Lung (tissue), 12 donors: Measurements from ENCODE around the gene LRP1B. TPM values are rescaled to one million over a fixed set of nuclear protein-coding genes. Genes with fewer than 3 reads are reported as not detected.

Source experiments
- ATAC-seq: fragments of 200-7000 bp; cut with Tn5 transposase; one replicate; pipeline ENCODE4 v1.9.1; 2020; ENCODE audit warnings: moderate number of reproducible peaks; ENCODE audit not compliant: insufficient read depth, low FRiP score
- DNase-seq, 3 donors: peaks; one replicate each; pipeline ENCODE4 v3.0.0-alpha.2; 2013 to 2017
- H3K27ac ChIP-seq, 2 donors: one replicate each; pipeline ENCODE4 v1.5.1; 2013; ENCODE audit warnings: mild to moderate bottlenecking in 2 of 2, moderate library complexity in 2 of 2, control low read depth in 1 of 2, inconsistent platforms in 1 of 2, low read depth in 1 of 2, low read length in 1 of 2
- H3K27me3 ChIP-seq, 3 donors: one replicate each; pipeline ENCODE4 v1.5.1; 2013; ENCODE audit warnings: low read length in 2 of 3; ENCODE audit not compliant: control insufficient read depth in 3 of 3, insufficient read depth in 3 of 3
- H3K36me3 ChIP-seq, 4 donors: one replicate each; pipeline ENCODE4 v1.5.1; 2013; ENCODE audit warnings: low read length in 4 of 4, mild to moderate bottlenecking in 1 of 4, moderate library complexity in 1 of 4; ENCODE audit not compliant: control insufficient read depth in 4 of 4, insufficient read depth in 4 of 4
- H3K4me1 ChIP-seq, 5 donors: one replicate each; pipeline ENCODE4 v1.5.1; 2013; ENCODE audit warnings: low read length in 5 of 5, mild to moderate bottlenecking in 2 of 5, moderate library complexity in 1 of 5; ENCODE audit not compliant: control insufficient read depth in 5 of 5, insufficient read depth in 5 of 5
- H3K4me3 ChIP-seq: one replicate; pipeline ENCODE4 v1.5.1; 2013; ENCODE audit warnings: mild to moderate bottlenecking, control low read depth, moderate library complexity
- H3K9ac ChIP-seq, 2 donors: one replicate each; pipeline ENCODE4 v1.5.1; 2013; ENCODE audit warnings: low read length in 2 of 2, control low read depth in 1 of 2; ENCODE audit not compliant: insufficient read depth in 1 of 2
- H3K9me3 ChIP-seq, 4 donors: one replicate each; pipeline ENCODE4 v1.5.1; 2013; ENCODE audit warnings: low read length in 3 of 4, mild to moderate bottlenecking in 1 of 4, moderate library complexity in 1 of 4; ENCODE audit not compliant: control insufficient read depth in 4 of 4, insufficient read depth in 3 of 4
- CTCF ChIP-seq: IDR thresholded peaks from 2 replicates; pipeline ENCODE4 v1.5.1; 2012; ENCODE audit warnings: mild to moderate bottlenecking; ENCODE audit errors: control extremely low read depth, extremely low read depth
- WGBS, 2 donors: extraction: QIAGEN DNeasy Blood & Tissue Kit; methylation state at CpG; one replicate each; pipeline ENCODE4 v1.1.7; 2013; 5-methylcytosine and 5-hydroxymethylcytosine counted together
- polyA plus RNA-seq, 2 donors: library from polyadenylated mRNA; stranded (reverse); fragments of 200-250 nt; gene quantifications; one replicate each; pipeline ENCODE4 v1.2.1, GENCODE V29; 2013
- total RNA-seq, 2 donors: library from RNA; depleted of rRNA in 1 of 2; stranded (reverse); fragments of >200 nt in 1 of 2; gene quantifications; one replicate each; pipeline ENCODE4 v1.2.1, GENCODE V29; 2014 to 2021
- donor health status: control.
- donor health status: control.
- donor health status: Bipolar disorder and iron deficiency.
- donor health status: healthy.
- donor health status: DM: yes; HTN: yes; CAD: no.

The LRP1B gene
- total and polyA plus RNA-seq, 4 donors: 0.01 to 6.5 (median 0.16) TPM

DNA sequence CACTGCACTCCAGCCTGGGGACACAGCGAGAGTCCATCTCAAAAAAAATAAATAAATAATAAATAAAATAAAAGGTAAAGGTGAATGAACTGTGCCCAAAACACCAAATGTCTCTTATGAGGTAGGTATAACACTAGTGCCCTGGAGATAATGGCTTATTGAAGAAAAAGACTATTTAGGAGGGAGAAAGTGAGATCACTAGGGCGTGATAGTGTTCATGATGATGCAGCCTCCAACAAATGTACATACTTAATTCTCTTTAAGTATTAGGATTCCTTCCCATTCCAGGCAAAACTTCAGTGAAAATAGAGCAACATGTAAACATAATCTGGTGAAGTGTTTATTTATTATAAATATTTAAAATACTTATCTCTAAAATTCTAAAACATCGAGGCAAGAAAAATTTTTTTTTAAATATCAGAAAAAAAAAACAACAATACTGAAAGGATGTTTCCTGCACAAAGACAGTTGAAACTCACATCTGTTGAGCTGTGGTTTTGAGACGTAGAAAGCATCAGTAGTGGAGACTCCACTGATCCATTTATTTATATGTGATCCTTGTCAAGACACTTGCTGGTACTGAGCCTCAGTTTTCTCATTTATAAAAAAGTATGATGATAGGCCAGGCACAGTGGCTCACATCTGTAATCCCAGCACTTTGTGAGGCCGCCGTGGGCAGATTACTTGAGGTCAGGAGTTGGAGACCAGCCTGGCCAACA, 183.3 kb downstream of the LRP1B start:
- Histone ChIP-seq H3K4me3 (no peak overlapping the region), H3K9me3 (no peaks in the 10 kb centered on the region), H3K4me1 (no peaks in the 10 kb centered on the region), H3K27me3 (no peaks in the 10 kb centered on the region), H3K36me3 (no peaks in the 10 kb centered on the region), H3K27ac (no peak overlapping the region), H3K9ac (no peak overlapping the region)
- 82 to 86% methylated on average over 6 of the region's 6 CpGs for WGBS, 2 donors
- ATAC-seq (no peak), DNase-seq (no peak)
- TF ChIP-seq CTCF: no peak

DNA sequence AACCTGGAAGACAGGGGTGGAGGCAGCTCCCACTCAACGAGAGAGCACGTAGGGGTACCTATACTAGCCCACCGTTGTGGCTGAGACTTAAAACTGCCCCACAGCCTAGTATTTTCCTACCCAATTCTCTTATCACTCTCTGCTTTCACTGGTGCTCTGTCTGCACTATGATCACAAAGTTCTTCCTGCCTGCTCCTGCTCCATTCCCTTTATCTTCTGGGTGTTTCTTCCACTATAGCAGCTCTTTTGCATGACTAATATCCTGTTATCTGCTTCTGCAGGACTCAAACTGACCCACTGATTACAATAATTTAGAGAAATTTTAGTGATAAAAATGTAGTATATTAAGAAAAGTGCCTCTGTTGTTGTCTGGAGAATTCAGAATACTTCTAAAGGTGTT, 184.8 kb downstream of the LRP1B start:
- no peak overlapping the region for H3K9ac ChIP-seq
- TF ChIP-seq CTCF: no peak
- no peak overlapping the region for H3K4me3 ChIP-seq
- no peaks in the 10 kb centered on the region for H3K4me1 ChIP-seq
- DNase-seq (no peak), ATAC-seq (no peak)
- 70 to 85% methylated on average over 3 of the region's 3 CpGs for WGBS, 2 donors
- H3K36me3 ChIP-seq: no peaks in the 10 kb centered on the region
- H3K27me3 ChIP-seq: no peaks in the 10 kb centered on the region
- H3K27ac ChIP-seq: no peak overlapping the region
- H3K9me3 ChIP-seq: no peaks in the 10 kb centered on the region

GRCh38 chr2:141943918-141944317, 186.9 kb downstream of the LRP1B start:
- Histone ChIP-seq H3K4me3 (no peak overlapping the region), H3K9ac (no peak overlapping the region), H3K27me3 (no peaks in the 10 kb centered on the region), H3K36me3 (no peaks in the 10 kb centered on the region), H3K9me3 (no peaks in the 10 kb centered on the region), H3K4me1 (no peaks in the 10 kb centered on the region), H3K27ac (no peak overlapping the region)
- 58 to 83% methylated on average over 7 of the region's 7 CpGs for WGBS, 2 donors
- TF ChIP-seq CTCF: no peak
- ATAC-seq (no peak), DNase-seq (no peak)
